Left ventricle myocardium inferior (tissue), 1 donor: ENCODE results near the gene ZNF888. TPM values are rescaled to one million over a fixed set of nuclear protein-coding genes. Genes with fewer than 3 reads are reported as not detected.

Source experiments
- DNase-seq: peaks from one replicate; pipeline ENCODE4 v3.0.0-alpha.2; 2020
- H3K27ac ChIP-seq: fragments of 200-600 bp; replicated peaks from 2 replicates; pipeline ENCODE4 v1.8.0; 2021
- H3K27me3 ChIP-seq: fragments of 200-600 bp; 2 replicates; pipeline ENCODE4 v1.8.0; 2021; ENCODE audit warnings: low read depth
- H3K36me3 ChIP-seq: fragments of 200-600 bp; 2 replicates; pipeline ENCODE4 v1.8.0; 2021
- H3K4me1 ChIP-seq: fragments of 200-600 bp; 2 replicates; pipeline ENCODE4 v1.8.0; 2021
- H3K4me3 ChIP-seq: fragments of 200-600 bp; 2 replicates; pipeline ENCODE4 v1.8.0; 2021; ENCODE audit warnings: mild to moderate bottlenecking, moderate library complexity
- H3K9me3 ChIP-seq: fragments of 200-600 bp; replicated peaks from 2 replicates; pipeline ENCODE4 v1.8.0; 2021
- CTCF ChIP-seq: fragments of 200-600 bp; IDR thresholded peaks from 2 replicates; pipeline ENCODE4 v1.8.0; 2021; ENCODE audit warnings: antibody characterized with exemption, mild to moderate bottlenecking, borderline replicate concordance
- intact Hi-C: fragments of 100-400 bp; cut with micrococcal nuclease; formaldehyde crosslinking; loops from one replicate; pipeline ENCODE4 v1.11.0; 2022
- long read RNA-seq: library from polyadenylated mRNA; unstranded; transcript quantifications from one replicate; pipeline ENCODE4 v2.0.0, GENCODE V29; 2021
- total RNA-seq: library from RNA; stranded (reverse); fragmentation: NEBNext Ultra II Directional; extraction: Animal tissue kit (Norgen Biotek cat#: 25700); gene quantifications from one replicate; pipeline ENCODE4 v1.2.1, GENCODE V29; 2021
- donor health status: DM: no; HTN: yes; CAD: no; lungs with severe emphysema.

ZNF888 gene
- total RNA-seq: 1.6 TPM
- long read RNA-seq, partial matches to known transcripts: 0 of 2 reads
- long read RNA-seq, other reads (novel, unspliced or antisense): 2 of 2 reads

- Histone ChIP-seq H3K36me3 (peaks cover 4% of the 10 kb centered on the region), H3K4me3 (peak within 1 kb of the TSS; percentile 70), H3K27ac (peak within 1 kb of the TSS; percentile 77), H3K4me1 (peaks cover 25% of the 10 kb centered on the region), H3K27me3 (no peaks in the 10 kb centered on the region), H3K9me3 (no peaks in the 10 kb centered on the region)
- no peak for TF ChIP-seq CTCF
- intact Hi-C loops: no loop called here
- peak; percentile 89 for DNase-seq
Observed at GRCh38 chr19:52922841-52923777, at the start of gene ZNF888. Gene ZNF888, minus strand, starts transcription at chr19:52923428. Its CDS starts 5,555 bp downstream, at chr19:52917873.

GRCh38 chr19:52967772-52968171 lies 44.5 kb upstream of the ZNF888 start:
- H3K27me3 ChIP-seq: no peaks in the 10 kb centered on the region
- H3K27ac ChIP-seq: no peak overlapping the region
- peaks cover 36% of the 10 kb centered on the region for H3K36me3 ChIP-seq
- intact Hi-C loops: no loop called here
- H3K4me1 ChIP-seq: peaks cover 10% of the 10 kb centered on the region
- no peak for TF ChIP-seq CTCF
- H3K4me3 ChIP-seq: no peak overlapping the region
- no peak for DNase-seq
- peaks cover 22% of the 10 kb centered on the region for H3K9me3 ChIP-seq

GRCh38 chr19:52963247-52963618 lies 40.0 kb upstream of the ZNF888 start:
- Histone ChIP-seq H3K4me1 (peaks cover 20% of the 10 kb centered on the region), H3K27ac (peak overlapping the region; percentile 90), H3K4me3 (peak overlapping the region; percentile 76), H3K36me3 (peaks cover 32% of the 10 kb centered on the region), H3K27me3 (no peaks in the 10 kb centered on the region), H3K9me3 (peaks cover 28% of the 10 kb centered on the region)
- DNase-seq: peak; percentile 20
- intact Hi-C loops: no loop called here
- no peak for TF ChIP-seq CTCF

- Histone ChIP-seq H3K27me3 (no peaks in the 10 kb centered on the region), H3K36me3 (peaks cover 32% of the 10 kb centered on the region), H3K9me3 (peaks cover 28% of the 10 kb centered on the region), H3K4me1 (peaks cover 20% of the 10 kb centered on the region), H3K27ac (peak within 1 kb of the TSS; percentile 90), H3K4me3 (peak within 1 kb of the TSS; percentile 76)
- TF ChIP-seq CTCF: no peak
- peak; percentile 99 for DNase-seq
- intact Hi-C loops: no loop called here
Observed at GRCh38 chr19:52962394-52963246, 39.4 kb upstream of the ZNF888 start, which contains the start of gene ZNF816. Gene ZNF816, minus strand, starts transcription at chr19:52962881. Its CDS starts 6,792 bp downstream, at chr19:52956089.

- Histone ChIP-seq H3K27me3 (no peaks in the 10 kb centered on the region), H3K4me1 (peaks cover 20% of the 10 kb centered on the region), H3K27ac (peak overlapping the region; percentile 90), H3K4me3 (peak overlapping the region; percentile 76), H3K36me3 (peaks cover 34% of the 10 kb centered on the region), H3K9me3 (peaks cover 30% of the 10 kb centered on the region)
- intact Hi-C loops: no loop called here
- DNase-seq: no peak
- TF ChIP-seq CTCF: no peak
Observed at GRCh38 chr19:52961981-52962380, 38.8 kb upstream of the ZNF888 start.
